CD8-positive, alpha-beta memory T cell (primary cell): Measurements from ENCODE around the gene TBX4. TPM values are rescaled to one million over a fixed set of nuclear protein-coding genes. Genes with fewer than 3 reads are reported as not detected.

Experiments used
- CTCF ChIA-PET: fragments of 350-600 bp; sonication (Branson Sonifier 250); formaldehyde crosslinking; loops from one replicate; lab custom pipeline; 2021; ENCODE audit warnings: antibody characterized with exemption; lab: Charles Lee
- POLR2A ChIA-PET: fragments of 350-600 bp; sonication (Branson Sonifier 250); formaldehyde crosslinking; loops from one replicate; lab custom pipeline; 2021; ENCODE audit warnings: antibody characterized with exemption; lab: Charles Lee
- DNase-seq, 5 donors: peaks; one replicate each; pipeline versions ENCODE4 v3.0.0 to v3.0.0-alpha.2; 2020 to 2022; ENCODE audit warnings: mixed read lengths in 1 of 5
- H3K27ac ChIP-seq: one replicate; pipeline ENCODE4 v1.7.0; 2013; ENCODE audit warnings: low read depth, mild to moderate bottlenecking, low read length, moderate library complexity
- H3K27me3 ChIP-seq: 2 replicates; pipeline ENCODE4 v1.7.0; 2013; ENCODE audit warnings: low read length, mild to moderate bottlenecking; ENCODE audit not compliant: insufficient read depth, poor library complexity, severe bottlenecking
- H3K36me3 ChIP-seq: 2 replicates; pipeline ENCODE4 v1.7.0; 2013; ENCODE audit warnings: mild to moderate bottlenecking, low read length, moderate library complexity; ENCODE audit not compliant: insufficient read depth
- H3K4me1 ChIP-seq: 2 replicates; pipeline ENCODE4 v1.7.0; 2013; ENCODE audit warnings: mild to moderate bottlenecking, low read length, moderate library complexity; ENCODE audit not compliant: insufficient read depth
- H3K4me3 ChIP-seq: 2 replicates; pipeline ENCODE4 v1.7.0; 2013; ENCODE audit warnings: mild to moderate bottlenecking, low read length
- H3K9me3 ChIP-seq: 2 replicates; pipeline ENCODE4 v1.7.0; 2013; ENCODE audit warnings: mild to moderate bottlenecking, low read length
- H3K27ac Mint-ChIP-seq, 8 donors: one replicate each; pipeline ENCODE4 v1.8.0; 2020 to 2021; ENCODE audit warnings: mixed read lengths in 8 of 8, mild to moderate bottlenecking in 6 of 8, inconsistent platforms in 3 of 8, moderate library complexity in 3 of 8
- H3K27me3 Mint-ChIP-seq, 2 donors: one replicate each; pipeline ENCODE4 v1.8.0; 2020 to 2021; ENCODE audit warnings: mixed read lengths in 2 of 2, mild to moderate bottlenecking in 1 of 2, moderate library complexity in 1 of 2
- H3K36me3 Mint-ChIP-seq, 3 donors: one replicate each; pipeline ENCODE4 v1.8.0; 2020 to 2021; ENCODE audit warnings: mixed read lengths in 3 of 3, inconsistent platforms in 1 of 3, mild to moderate bottlenecking in 1 of 3
- H3K4me1 Mint-ChIP-seq, 3 donors: one replicate each; pipeline ENCODE4 v1.8.0; 2020 to 2021; ENCODE audit warnings: mixed read lengths in 3 of 3, inconsistent platforms in 1 of 3, mild to moderate bottlenecking in 1 of 3
- H3K4me3 Mint-ChIP-seq, 7 donors: one replicate each; pipeline ENCODE4 v1.8.0; 2020 to 2021; ENCODE audit warnings: mixed read lengths in 7 of 7, mild to moderate bottlenecking in 6 of 7, moderate library complexity in 4 of 7, inconsistent platforms in 2 of 7
- H3K9me3 Mint-ChIP-seq, 5 donors: one replicate each; pipeline ENCODE4 v1.8.0; 2020 to 2022; ENCODE audit warnings: mixed read lengths in 5 of 5, mild to moderate bottlenecking in 3 of 5, moderate library complexity in 2 of 5, inconsistent platforms in 1 of 5
- polyA plus RNA-seq: library from polyadenylated mRNA; unstranded; fragments of 300-500 nt; fragmentation: Illumina TruSeq; gene quantifications from one replicate; pipeline ENCODE4 v1.2.3, GENCODE V29; 2021
- total RNA-seq, 2 experiments: library from RNA; stranded (reverse); gene quantifications; one replicate each; pipeline ENCODE4 v1.2.3, GENCODE V29; 2021

Gene TBX4
- total and polyA plus RNA-seq, 3 experiments from 2014 or later: not detected

- no peak overlapping the region for H3K27ac Mint-ChIP-seq
Observed at GRCh38 chr17:61466246-61466645, 14.0 kb downstream of the TBX4 start.

DNA sequence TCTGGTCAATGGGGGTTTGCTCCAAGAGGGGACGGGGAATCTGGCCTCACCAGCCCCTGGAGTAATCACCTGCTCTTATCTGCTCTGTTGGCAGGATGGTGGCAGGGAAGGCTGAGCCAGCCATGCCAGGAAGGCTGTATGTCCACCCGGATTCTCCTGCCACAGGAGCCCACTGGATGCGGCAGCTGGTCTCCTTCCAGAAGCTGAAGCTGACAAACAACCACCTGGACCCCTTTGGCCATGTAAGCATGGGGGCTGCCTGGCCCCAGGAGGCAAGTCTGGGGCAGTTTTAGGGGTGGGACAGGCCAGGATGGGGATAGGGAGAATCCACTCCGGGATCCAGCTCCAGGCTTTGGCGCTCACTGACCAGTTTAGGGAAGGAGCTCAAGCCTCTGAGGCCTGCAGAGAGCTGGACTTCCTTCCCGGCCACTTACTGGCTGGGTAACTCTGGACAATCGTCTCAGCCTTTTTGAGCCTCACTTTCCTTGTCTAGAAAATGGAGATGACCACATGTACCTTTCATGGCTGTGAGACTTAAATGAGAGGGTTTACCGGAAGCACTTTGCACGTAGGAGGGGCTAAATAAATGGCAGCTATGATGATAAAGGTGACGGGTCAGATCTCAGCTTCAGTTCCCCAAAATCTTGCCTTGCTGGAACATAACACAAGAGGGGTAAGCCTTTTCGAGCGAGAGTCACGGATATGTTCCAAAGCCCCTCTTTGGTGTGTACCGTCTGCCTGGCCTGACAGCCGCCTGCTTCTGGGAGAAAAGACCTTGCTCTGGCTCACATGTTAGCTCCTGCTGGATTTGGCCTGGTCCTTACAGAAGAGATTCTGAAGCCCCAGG, 15.4 kb downstream of the TBX4 start:
- Histone ChIP-seq H3K27ac (no peak overlapping the region), H3K27me3 (no peaks in the 10 kb centered on the region), H3K4me3 (no peak overlapping the region), H3K36me3 (no peaks in the 10 kb centered on the region), H3K4me1 (no peaks in the 10 kb centered on the region), H3K9me3 (no peaks in the 10 kb centered on the region)
- Mint-ChIP-seq H3K27ac (no peak overlapping the region), H3K9me3 (no peaks in the 10 kb centered on the region), H3K4me3 (peak overlapping the region in 1 of 7 donors; percentile 44), H3K4me1 (peaks cover under 1 to 2% (median 2%) of the 10 kb centered on the region in 3 donors), H3K36me3 (no peaks in the 10 kb centered on the region), H3K27me3 (peaks cover 6 to 33% of the 10 kb centered on the region in 2 donors)
- no peak for DNase-seq
- ChIA-PET POLR2A (no interaction called here), CTCF (interaction anchor here (1.2 kb wide), 1 partner anchor 10 kb away, joined by 3 read pairs; no protein-coding TSS in a partner anchor)

More at GRCh38 chr17:61466246-61466645, 14.0 kb downstream of the TBX4 start:
- POLR2A ChIA-PET: no interaction called here
- CTCF ChIA-PET: no interaction called here
- Mint-ChIP-seq H3K9me3 (no peaks in the 10 kb centered on the region), H3K4me1 (peaks cover 5 to 11% (median 5%) of the 10 kb centered on the region in 3 donors), H3K27me3 (peaks cover 10 to 46% of the 10 kb centered on the region in 2 donors), H3K36me3 (no peaks in the 10 kb centered on the region), H3K4me3 (no peak overlapping the region)
- Histone ChIP-seq H3K4me3 (no peak overlapping the region), H3K27ac (no peak overlapping the region), H3K36me3 (no peaks in the 10 kb centered on the region), H3K9me3 (no peaks in the 10 kb centered on the region), H3K4me1 (peaks cover 3% of the 10 kb centered on the region), H3K27me3 (no peaks in the 10 kb centered on the region)
- DNase-seq: no peak

- Mint-ChIP-seq H3K9me3 (no peaks in the 10 kb centered on the region), H3K4me1 (no peaks in the 10 kb centered on the region), H3K27me3 (peaks cover 5 to 26% of the 10 kb centered on the region in 2 donors), H3K4me3 (no peak overlapping the region), H3K27ac (peak overlapping the region in 1 of 8 donors; percentile 43), H3K36me3 (no peaks in the 10 kb centered on the region)
- no peak overlapping the region for H3K27ac ChIP-seq
- DNase-seq: no peak
- POLR2A ChIA-PET: no interaction called here
- H3K4me1 ChIP-seq: no peaks in the 10 kb centered on the region
- CTCF ChIA-PET: interaction anchor here (1.2 kb wide), 1 partner anchor 9 kb away, joined by 3 read pairs; no protein-coding TSS in a partner anchor
- no peaks in the 10 kb centered on the region for H3K27me3 ChIP-seq
- H3K4me3 ChIP-seq: no peak overlapping the region
- no peaks in the 10 kb centered on the region for H3K36me3 ChIP-seq
- H3K9me3 ChIP-seq: no peaks in the 10 kb centered on the region
Observed at GRCh38 chr17:61468263-61468907, 16.2 kb downstream of the TBX4 start.

GRCh38 chr17:61469474-61469873, 17.3 kb downstream of the TBX4 start:
- H3K27ac Mint-ChIP-seq: no peak overlapping the region
- peaks cover 2 to 25% of the 10 kb centered on the region in 2 donors for H3K27me3 Mint-ChIP-seq
- Histone ChIP-seq H3K27ac (no peak overlapping the region), H3K9me3 (no peaks in the 10 kb centered on the region), H3K4me1 (no peaks in the 10 kb centered on the region), H3K4me3 (no peak overlapping the region), H3K27me3 (no peaks in the 10 kb centered on the region), H3K36me3 (no peaks in the 10 kb centered on the region)
- no peak overlapping the region for H3K4me3 Mint-ChIP-seq
- H3K4me1 Mint-ChIP-seq: no peaks in the 10 kb centered on the region
- DNase-seq: no peak
- no peaks in the 10 kb centered on the region for H3K9me3 Mint-ChIP-seq
- ChIA-PET POLR2A (no interaction called here), CTCF (no interaction called here)
- H3K36me3 Mint-ChIP-seq: no peaks in the 10 kb centered on the region

DNA sequence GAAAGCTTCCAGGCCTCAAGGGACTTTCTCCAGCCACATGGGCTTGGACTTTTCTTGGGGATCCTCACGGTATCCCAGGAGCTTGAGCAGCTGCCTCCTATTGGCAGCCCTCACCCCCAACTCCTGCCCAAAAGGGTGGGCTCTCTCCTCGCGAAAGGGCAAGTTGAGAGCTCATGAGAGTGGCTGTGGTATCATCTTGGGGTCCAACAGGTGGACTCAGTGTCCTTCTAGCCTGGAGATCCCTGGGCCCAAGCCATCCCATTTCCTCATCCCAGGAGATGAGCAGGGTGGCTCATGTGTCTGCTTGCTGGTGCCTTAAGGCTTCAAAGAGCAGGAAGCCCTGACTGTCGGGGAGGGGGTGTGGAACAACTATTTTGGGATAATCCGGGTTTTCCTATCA, 17.7 kb downstream of the TBX4 start:
- H3K36me3 Mint-ChIP-seq: no peaks in the 10 kb centered on the region
- Histone ChIP-seq H3K4me3 (no peak overlapping the region), H3K36me3 (no peaks in the 10 kb centered on the region), H3K27me3 (no peaks in the 10 kb centered on the region), H3K4me1 (no peaks in the 10 kb centered on the region), H3K9me3 (no peaks in the 10 kb centered on the region), H3K27ac (no peak overlapping the region)
- DNase-seq: no peak
- CTCF ChIA-PET: no interaction called here
- no peak overlapping the region for H3K4me3 Mint-ChIP-seq
- H3K27me3 Mint-ChIP-seq: peaks cover 1 to 25% of the 10 kb centered on the region in 2 donors
- POLR2A ChIA-PET: no interaction called here
- no peaks in the 10 kb centered on the region for H3K9me3 Mint-ChIP-seq
- H3K4me1 Mint-ChIP-seq: no peaks in the 10 kb centered on the region
- no peak overlapping the region for H3K27ac Mint-ChIP-seq

DNA sequence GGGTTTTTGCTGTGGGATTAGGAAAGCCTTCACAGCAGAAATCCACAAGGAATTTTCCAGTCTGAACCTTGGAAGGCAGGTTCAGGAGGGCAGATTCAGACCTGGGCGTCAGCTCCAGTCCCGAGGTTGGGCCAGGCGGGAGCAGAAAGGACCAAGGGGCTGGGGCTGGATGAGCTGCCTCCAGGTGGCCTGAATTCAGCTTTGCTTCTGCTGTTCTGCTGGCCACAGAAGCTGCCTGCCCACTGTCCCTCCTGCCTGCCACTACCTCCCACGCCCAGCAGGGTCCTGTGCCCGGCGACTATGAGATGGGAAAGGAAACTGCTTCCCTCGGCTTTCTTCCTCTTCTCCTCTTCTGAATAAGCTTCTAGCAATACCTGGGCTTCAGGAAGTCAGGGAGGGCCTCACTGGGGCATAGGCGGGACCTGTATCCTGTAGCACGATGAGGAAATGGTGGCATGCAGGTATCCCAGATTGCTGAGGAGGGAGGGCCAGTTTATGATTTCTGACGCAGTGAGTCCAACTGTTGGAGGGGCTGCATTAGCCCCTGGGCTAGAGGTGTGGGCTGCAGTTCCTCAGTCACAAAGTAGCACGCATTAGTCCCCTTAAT, 18.4 kb downstream of the TBX4 start:
- no peaks in the 10 kb centered on the region for H3K4me1 ChIP-seq
- ChIA-PET POLR2A (no interaction called here), CTCF (interaction anchor here (1.1 kb wide), 1 partner anchor 45 kb away, joined by 3 read pairs; no protein-coding TSS in a partner anchor)
- Mint-ChIP-seq H3K4me3 (no peak overlapping the region), H3K36me3 (no peaks in the 10 kb centered on the region), H3K27ac (no peak overlapping the region), H3K4me1 (no peaks in the 10 kb centered on the region), H3K9me3 (no peaks in the 10 kb centered on the region), H3K27me3 (peaks cover 3 to 25% of the 10 kb centered on the region in 2 donors)
- H3K4me3 ChIP-seq: no peak overlapping the region
- no peaks in the 10 kb centered on the region for H3K9me3 ChIP-seq
- H3K27ac ChIP-seq: no peak overlapping the region
- no peak for DNase-seq
- no peaks in the 10 kb centered on the region for H3K36me3 ChIP-seq
- H3K27me3 ChIP-seq: no peaks in the 10 kb centered on the region

GRCh38 chr17:61474235-61474927, 22.2 kb downstream of the TBX4 start:
- Histone ChIP-seq H3K9me3 (no peaks in the 10 kb centered on the region), H3K27me3 (no peaks in the 10 kb centered on the region), H3K4me3 (no peak overlapping the region), H3K4me1 (no peaks in the 10 kb centered on the region), H3K27ac (no peak overlapping the region), H3K36me3 (no peaks in the 10 kb centered on the region)
- DNase-seq: no peak
- POLR2A ChIA-PET: no interaction called here
- Mint-ChIP-seq H3K4me3 (no peak overlapping the region), H3K9me3 (no peaks in the 10 kb centered on the region), H3K27me3 (peaks cover 3 to 22% of the 10 kb centered on the region in 2 donors), H3K27ac (no peak overlapping the region), H3K4me1 (no peaks in the 10 kb centered on the region), H3K36me3 (no peaks in the 10 kb centered on the region)
- CTCF ChIA-PET: no interaction called here
